NCI-H2081 (cell line): Measurements from ENCODE around the gene SND1.
"Not testable (repeated sequence)": the region's sequence is repeated elsewhere in the genome, so short reads cannot be mapped to it uniquely, and the experiment has no call there.

Experiments used
- DNase-seq, 2 experiments: peaks; one replicate each; lab custom pipeline; 2025; lab: John Stamatoyannopoulos, UW

Gene SND1

DNA sequence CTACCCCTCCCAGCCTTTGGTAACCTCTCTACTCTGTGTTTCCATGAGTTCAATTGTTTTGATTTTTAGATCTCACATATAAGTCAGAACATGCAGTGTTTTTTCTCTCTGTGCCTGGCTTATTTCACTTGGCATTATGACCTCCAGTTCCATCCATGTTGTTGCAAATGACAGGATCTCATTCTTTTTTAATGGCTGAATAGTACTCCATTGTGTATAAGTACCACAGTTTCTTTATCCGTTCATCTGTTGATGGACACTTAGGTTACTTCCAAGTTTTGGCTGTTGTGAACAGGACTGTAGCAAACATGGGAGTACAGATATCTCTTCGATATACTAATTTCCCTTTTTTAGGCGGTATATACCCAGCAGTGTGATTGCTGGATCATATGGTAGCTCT, 237.7 kb downstream of the SND1 start:
- no peak for DNase-seq

DNA sequence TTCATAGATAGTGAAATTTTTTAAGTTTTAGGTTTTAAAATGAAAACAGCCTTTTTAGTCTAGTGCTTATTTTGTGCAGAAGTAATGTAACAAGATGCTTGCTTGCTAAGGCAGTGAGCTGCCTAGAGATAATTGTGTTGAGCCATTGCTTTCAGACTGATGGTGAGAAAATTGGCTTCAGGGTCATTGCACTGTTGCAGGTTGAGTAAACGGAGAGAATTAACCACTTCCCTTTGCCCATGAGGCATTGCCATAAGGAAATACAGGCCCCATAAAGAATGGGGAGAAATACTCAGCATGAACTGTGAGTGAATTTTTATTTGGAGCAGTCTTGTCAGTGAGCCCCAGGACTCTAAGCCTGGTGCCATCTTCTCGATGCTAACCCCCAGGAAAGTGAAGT, 238.7 kb downstream of the SND1 start:
- DNase-seq: peak; percentile 14 to 66

DNA sequence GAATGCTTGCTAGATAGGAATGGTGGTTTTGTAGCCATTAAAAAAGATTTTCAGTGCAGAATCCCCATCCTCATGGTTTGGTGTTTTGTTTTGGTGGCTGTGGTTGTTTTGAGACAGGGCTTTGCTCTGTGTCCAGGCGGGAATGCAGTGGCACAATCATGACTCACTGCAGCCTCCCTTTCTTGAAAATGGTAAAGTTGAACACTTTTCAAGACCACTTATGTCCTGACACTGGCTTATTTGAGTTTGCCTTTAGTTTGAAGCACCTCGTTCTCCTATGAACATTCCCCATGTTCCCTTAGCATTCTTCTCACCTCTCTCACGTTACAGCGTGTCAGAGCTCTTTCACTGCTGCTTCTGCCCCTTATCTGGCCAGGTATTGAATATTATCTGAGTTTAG, 239.2 kb downstream of the SND1 start:
- DNase-seq: no peak

DNA sequence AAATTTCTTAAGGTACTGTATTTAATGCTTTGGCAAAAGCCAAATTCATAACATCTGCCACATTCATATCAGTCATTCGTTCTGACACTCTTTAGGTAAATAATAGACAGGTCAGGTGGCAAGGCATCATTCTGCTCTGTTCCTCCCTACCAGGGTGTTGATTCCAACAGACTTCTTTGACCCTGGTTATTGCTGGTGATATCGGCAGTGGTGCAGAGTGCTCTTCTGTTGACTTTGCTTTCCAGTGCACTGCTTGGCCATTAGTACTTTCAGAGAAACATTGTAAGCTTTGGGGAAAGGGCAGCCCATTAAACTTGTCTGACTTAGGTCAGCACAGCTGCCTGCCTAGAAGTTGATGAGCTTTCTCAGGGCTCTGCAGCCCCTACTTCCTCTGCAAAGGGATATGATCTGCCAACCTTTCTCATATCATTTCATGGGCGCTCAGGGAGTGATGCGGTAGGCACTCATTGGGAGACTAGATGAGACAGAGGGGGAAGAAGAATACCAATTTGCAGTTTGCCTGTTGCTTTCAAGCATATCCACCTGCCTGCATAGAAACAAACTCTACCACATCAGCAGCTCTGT, 240.0 kb downstream of the SND1 start:
- no peak for DNase-seq

DNA sequence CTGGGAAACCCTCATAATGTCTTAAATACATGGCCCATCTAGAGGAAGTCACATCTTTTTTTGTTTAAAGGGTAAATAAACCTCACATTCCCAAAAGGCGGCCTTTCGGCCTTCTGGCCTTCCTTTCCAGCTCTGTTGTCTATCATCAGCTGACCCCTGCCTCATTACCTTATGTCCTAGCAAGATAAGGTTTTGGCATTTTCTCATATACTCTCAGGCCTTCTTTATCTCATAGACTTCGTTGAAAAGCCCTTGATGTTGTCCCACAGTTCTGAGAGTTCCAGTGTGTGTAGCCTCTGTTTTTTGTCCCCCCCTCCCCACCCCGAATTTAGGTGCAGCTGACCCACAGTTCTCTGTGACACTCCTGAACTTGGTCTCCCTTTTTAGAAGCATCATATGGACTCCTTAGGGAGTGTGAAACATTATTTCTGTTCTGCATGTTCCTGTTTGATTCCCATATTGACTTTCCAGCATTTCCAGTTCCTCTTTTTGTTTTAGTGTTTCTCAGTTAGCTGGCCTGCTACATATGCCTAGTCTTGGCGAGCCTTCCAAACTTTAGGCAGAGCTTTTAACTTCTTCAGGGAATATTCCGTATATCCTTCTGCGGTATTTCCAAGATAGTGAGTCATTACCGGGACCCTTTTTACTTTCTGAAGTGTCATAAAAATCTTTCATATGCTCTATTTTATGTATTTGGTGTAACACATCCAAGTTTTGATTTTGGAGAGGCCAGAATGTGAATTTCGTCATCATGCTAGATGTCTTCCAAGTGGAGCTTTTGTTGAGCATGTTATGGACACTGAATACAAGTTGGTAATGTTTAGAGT, 240.7 kb downstream of the SND1 start:
- no peak for DNase-seq

DNA sequence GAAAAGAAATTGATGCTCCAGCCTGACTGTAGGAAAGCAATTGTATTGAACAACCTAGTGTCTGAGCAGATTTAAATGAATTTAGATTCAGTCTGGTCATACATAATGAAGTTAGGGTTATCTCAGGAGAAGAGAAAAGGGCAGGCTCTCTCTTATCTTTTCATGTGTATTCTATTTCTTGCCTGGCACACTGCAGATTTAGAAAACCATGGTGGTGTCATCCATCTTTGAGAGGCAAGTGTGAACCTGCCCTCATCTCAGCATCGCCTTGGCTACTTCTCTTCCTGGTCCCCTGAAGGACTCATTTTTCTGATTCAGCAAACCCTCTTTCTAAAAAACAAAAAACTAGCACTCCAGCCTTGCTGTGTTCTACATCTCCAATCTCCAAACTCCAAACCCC, 241.6 kb downstream of the SND1 start:
- DNase-seq: no peak

DNA sequence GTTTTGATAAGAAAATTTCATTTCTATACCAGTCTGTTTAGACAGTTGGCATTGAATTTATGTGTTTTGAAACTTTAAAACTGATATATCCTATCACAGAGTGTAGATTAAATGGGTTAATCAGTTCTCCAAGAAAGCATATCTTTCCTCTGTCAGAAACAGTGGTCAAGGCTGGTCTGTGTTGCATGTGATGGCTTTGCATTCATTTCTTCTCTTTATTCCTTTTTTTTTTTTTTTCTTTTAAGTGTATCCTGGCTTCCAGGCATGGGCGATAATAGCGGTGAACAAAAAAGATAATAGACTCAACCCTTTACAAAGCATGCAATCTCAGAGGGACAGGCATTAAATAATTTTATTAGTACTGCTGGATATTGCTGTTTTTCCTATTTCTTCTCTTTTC, 242.6 kb downstream of the SND1 start:
- DNase-seq: no peak

DNA sequence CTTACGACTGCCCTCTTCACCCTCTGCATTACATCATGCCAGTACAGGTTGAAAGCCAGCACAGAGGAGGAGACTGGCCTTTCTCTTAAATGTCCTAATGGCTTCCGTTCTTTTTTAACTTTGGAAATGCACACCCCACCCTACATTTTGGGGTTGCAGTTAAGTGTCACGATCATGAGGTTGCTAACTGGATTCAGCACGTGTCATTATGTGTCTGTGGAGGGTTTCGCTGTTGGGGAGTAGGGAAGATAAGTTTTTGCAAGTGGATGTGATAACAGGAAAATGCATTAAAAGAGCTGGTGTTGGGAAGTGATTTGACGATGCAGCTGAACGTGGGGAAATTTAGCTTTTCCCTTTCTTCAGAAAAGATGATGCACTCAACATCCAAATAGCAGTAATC, 243.4 kb downstream of the SND1 start:
- DNase-seq: no peak

DNA sequence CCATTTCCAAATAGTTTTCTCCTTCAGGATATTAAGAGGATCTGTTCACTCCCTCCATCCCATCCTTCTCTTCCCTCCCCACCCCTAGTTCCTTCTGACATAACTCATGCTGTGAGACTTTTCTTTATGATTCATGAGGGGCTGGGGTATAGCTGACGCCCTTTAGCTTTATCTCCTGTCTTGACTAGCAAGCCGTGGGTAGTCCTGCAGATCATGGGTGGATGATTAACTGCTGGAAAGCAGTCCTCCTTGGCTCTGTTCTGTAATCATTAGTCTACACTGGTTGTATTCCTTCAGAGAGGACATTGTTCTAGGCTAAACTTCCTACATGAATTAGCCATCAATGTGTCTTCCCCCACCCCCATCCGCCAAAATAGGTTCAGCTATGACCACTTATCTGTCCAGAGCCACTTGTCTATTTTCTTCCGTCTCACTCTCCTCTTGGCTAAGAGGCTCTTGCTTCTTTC, 243.9 kb downstream of the SND1 start:
- no peak for DNase-seq

DNA sequence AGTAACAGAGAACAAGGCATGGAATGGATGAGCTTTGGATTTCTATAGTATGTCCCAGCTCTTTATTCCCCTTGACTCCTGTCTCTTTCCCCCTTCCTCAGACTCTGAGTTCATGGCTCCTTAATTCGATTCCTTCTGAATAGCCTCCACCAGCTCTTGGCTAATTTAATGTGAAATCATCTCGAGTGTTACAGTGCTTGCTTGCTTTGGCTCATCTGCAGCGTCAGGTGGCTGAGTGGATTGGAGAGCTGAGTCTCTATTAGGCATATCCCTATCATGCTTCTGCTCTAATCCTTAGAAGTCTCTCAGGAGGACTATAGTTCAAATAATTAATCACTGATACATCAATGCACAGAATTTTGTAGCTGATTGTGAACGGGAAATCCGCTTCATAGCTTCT, 244.7 kb downstream of the SND1 start:
- DNase-seq: no peak

DNA sequence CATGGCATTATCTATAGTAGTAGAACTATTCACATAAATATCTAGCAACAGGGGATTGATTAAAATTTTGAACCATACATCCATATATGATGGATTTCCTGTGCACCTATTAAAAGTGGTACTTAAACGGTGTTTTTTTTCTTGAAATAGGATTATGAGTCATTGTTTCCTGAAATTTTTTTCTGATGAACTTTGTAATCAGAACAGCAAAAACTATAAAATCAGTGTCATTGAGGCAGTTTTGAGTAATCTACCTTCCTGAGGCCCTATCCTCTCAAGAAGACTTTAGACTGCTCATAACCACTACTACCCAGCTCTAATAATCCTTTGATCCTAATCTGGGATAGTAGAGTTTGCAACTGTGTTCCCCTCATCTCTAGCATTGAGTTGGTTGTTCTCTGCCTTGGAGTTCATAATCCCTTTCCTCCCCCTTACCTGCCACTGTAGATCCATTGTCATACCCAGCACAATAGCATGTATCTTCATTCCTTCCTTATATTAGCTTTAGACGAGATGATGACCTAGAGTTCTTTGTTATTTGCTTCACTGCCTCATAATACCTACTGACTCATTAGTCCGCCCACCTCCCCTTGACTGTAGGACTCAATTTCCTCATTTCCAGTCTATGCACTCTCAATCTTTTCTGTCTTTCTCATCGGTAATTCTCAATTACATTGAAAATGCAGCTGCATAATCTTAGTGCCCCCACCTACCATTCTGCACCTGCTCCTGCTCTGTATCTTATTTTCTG, 245.9 kb downstream of the SND1 start:
- no peak for DNase-seq

DNA sequence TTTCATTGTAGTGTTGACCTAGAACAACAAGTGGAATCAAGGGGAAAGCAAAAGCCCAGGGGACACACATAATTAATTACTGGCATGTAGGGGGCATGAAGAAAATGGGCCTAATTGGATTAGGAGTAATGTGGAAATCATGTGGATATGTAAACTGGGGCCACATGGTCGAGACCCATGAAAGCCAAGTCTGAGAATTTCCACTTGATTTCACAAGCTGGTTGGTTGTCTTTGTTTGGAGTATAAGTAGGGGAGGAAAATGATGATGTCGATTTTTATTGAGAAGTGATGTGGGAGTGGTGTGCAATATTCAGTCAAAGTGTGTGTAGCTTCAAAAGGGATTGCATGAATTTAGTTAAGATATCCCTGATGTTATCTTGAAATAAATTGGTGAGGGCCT, 247.4 kb downstream of the SND1 start:
- no peak for DNase-seq

DNA sequence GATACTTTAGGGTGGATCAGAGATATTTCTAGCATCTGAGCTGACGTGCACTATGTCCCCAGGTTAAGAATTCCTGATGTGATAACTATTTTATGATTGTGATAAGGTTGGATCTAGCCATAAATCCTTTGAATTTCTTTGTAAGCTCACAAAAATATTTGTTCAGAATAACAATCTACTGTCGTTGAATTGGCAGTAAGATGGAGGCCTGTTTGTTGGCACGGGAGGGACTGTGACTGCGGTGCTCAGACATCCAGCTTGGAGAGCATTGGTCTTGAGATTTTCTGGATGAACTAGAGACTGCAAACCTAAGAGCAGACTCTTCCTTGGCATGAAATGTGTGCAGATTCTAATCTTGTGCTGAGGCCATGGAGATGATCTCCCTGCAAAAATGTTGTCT, 248.1 kb downstream of the SND1 start:
- DNase-seq: no peak

DNA sequence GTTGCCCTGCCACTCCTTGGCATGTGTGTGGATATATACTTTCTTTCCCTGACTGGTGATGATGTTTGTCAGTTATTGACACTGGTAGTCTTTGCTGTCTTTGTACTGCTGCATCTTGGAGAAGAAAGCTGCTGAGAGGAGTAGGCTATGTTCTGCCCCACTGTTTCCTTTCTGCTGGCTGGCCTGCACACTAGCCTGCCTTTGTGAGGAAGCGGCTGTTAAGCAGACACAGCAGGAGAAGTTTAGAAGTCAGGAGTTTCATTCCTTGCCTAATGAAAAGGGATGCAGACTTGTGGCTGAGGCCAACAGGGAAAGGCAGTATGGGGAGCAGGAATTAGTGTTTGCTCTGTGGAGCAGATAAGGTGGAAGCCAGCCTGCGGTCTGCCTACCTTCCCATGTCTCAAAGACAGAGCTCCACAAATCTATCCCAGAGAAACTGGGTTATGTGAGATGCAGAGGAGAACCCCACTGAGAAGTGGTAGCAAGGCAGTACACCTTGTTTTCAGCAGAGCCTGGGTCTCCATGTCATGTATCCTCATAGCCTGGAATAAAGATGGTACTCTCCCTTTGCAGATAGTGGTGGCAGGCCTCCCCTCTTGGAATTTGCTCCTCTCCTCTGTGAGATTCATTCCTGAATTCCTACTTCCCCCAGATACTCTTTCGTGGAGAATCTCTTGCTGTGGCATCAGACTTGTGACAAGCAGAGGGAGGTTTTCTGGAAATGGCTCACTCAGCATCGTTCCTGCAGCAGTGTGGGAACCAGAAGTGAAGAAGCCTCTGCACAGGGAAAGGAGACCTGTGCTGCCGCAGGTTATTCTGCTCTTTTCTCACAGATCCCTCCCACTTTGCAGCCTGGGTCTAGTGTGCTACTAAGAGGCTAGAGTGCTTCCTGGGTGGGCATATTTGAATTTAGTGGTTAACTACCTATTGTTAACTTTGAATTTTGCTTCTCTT, 249.0 kb downstream of the SND1 start:
- no peak for DNase-seq

DNA sequence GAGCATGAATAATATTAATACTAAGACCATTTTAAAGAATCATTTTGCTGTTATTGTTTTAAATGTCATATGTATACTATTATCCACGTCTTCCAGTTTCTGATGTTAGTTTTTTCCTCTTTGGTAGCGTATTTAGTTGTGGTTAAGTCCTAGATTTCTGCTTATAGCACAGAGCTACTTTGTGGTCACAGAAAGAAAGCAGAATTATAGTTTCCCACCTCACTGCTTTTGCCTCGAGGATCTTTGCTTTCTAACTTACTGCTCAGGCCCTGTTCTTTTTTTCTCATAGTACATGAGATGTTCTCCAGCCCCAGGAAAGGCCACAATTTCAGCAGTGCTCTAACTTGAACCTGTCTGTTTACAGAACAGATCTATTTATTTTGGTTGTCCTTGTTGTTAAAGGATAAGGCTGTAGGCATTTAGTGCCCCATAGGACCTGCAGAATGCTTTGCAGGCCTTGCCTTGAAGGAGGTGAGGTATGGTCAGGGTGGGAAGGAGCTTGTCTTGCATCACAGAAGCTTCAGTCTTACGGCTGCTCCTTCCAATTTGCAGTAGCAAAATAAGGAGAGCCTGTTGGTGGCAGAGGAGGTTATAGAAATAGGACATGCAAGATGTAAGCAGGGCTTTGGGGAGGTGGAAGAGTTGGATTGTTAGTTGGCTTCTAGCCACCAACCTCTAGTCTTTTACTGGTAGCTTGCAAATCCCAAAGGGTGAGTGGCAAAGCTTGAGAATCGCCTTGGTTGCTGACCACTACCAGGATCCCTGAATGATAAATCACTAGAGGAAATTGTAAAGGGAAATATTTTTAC, 250.1 kb downstream of the SND1 start:
- DNase-seq: no peak

DNA sequence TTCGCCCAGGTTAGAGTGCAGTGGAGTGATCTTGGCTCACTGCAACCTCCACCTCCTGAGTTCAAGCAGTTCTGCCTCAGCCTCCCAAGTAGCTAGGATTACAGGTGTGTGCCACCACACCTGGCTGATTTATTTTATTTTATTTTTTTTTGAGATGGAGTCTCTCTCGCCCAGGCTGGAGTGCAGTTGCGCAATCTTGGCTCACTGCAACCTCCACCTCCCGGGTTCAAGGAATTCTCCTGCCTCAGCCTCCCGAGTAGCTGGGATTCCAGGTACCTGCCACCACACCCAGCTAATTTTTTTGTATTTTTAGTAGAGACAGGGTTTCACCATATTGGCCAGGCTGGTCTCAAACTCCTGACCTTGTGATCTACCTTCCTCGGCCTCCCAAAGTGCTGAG, 250.8 kb downstream of the SND1 start:
- DNase-seq: not testable (repeated sequence)

DNA sequence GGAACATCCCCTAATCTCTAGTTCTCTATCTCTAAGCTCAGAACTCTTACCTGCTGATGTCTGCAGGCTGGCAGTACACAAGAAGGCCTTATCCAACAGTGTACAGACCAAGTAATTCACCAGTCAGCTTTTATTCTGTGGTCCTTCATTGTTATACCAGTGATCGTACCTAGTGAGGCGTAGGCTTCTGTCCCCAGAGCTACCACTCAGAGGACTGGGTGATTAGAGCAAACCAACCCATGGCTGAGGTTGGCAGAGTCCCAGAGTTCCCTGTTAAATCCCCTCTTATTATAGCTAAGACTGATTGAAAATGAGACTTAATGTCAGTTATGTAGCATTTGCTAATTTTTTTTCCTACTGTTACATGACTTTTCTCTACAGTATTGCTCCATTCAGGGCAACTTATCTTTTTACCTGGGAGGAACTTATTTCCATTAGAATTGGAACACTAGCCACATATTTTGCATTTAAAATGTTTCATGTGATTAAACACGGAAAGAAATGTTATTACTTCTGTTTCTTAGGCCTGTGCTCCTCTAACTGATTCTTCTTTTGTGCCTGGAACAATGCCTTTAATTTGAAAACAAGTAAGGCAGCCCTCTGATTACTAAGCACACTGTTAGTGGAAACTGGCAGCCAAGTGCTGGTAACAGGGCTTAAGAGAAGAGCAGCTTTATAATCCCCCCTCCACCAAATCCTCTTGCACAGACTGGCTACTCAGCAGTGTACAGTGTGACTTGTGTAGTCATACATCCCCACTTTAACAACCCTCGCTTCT, 252.1 kb downstream of the SND1 start:
- no peak for DNase-seq

DNA sequence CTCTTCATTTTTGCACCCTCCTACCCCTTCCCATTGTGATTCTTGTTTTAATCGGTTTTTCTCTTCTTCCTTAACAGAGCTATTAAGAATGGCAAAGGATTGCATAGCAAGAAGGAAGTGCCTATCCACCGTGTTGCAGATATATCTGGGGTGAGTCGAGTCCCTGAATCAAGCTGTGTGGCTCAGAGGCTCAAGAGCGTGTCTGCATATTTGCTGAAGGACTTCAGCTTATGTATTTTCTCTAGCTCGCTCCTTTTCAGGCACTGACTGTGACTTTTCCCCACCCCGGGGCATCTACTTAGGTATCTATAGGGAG, 252.6 kb downstream of the SND1 start:
- no peak for DNase-seq

DNA sequence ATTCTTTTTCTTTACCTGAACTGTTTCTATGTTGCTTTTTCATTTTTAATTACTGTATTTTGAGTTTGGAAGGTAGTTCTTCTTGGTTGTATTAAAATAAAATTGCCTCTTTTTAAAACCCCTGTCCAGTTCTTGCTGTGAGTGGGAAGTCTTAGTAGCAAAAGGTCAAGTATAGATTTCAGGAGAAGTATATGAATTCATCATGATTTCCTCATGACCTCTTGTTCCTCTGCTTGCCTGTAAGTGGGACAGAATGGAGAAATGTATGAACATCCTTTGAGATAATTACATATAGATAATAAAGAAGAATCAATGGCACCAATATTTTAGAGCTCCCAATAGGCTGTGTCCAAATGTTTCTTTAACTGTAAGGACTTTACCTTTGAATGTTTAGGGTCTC, 253.0 kb downstream of the SND1 start:
- DNase-seq: no peak
